BLaER1 (cell line): ENCODE measurements around the gene SLC1A1.
A peak's percentile ranks its signal among the peaks of the same experiment; 100 is the strongest.

ENCODE experiments used
- H3K27ac ChIP-seq: shearing (Covaris generic); formaldehyde crosslinking; 2 replicates; pipeline ENCODE4 v1.8.1; 2022
- H3K27me3 ChIP-seq: shearing (Covaris generic); formaldehyde crosslinking; 2 replicates; pipeline ENCODE4 v1.8.1; 2022
- H3K36me3 ChIP-seq: shearing (Covaris generic); formaldehyde crosslinking; 2 replicates; pipeline ENCODE4 v1.8.1; 2022
- H3K4me1 ChIP-seq: shearing (Covaris generic); formaldehyde crosslinking; 2 replicates; pipeline ENCODE4 v1.8.1; 2022
- H3K4me2 ChIP-seq: shearing (Covaris generic); formaldehyde crosslinking; 2 replicates; pipeline ENCODE4 v1.8.1; 2022
- H3K4me3 ChIP-seq: shearing (Covaris generic); formaldehyde crosslinking; 2 replicates; pipeline ENCODE4 v1.8.1; 2022
- H3K9ac ChIP-seq: shearing (Covaris generic); formaldehyde crosslinking; 2 replicates; pipeline ENCODE4 v1.8.1; 2022
- H3K9me3 ChIP-seq: shearing (Covaris generic); formaldehyde crosslinking; 2 replicates; pipeline ENCODE4 v1.8.1; 2022
- H4K20me1 ChIP-seq: shearing (Covaris generic); formaldehyde crosslinking; 2 replicates; pipeline ENCODE4 v1.8.1; 2022
- Cebpa-rat ChIP-seq: shearing (Covaris generic); IDR thresholded peaks from 2 replicates; pipeline ENCODE4 v1.8.1; 2022

SLC1A1 gene

DNA sequence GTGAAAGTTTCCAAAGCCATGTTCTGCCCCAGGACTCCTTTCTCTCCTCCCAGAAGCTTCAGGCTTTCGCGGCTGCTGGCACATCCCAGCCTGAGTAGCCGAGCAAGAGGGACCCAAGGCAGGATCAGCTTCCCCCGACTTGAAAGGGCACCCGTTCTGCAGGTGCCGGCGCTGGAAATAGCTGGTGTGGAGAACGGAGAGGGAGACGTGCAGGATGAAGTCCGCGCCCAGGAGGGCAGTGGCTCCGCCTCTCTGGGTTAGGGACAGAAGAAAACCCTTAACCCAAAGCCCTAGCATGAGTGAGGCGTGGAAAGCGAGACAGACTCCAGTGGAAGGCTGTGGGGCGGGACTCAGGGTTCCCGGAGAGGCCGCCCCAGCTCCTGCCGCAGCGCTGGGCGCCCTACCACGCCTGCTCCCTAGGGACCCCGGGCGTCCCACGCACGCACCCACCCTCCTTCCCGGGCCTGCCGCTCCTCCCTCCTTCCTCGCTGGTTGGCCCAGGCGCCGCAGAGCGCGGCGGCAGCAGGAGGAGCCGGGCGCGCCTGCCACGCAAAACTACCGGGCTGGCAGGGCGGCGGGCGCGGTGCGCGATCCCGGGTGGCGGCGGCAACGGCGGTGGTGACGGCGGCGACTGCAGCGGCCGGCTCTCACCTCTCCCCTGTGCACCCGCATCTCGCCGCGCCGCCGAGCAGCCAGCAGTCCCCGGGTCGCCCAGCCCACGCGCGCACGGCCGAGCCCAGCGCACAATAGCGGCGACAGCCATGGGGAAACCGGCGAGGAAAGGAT lies at the start of gene SLC1A1:
TSS of gene SLC1A1 (plus strand) at position 550 of the 786 bp plus-strand sequence. CDS start at position 762, 212 bp downstream.
- no peaks in the 10 kb centered on the region for H4K20me1 ChIP-seq
- peak within 1 kb of the TSS; percentile 90 for H3K4me2 ChIP-seq
- peaks cover 13% of the 10 kb centered on the region for H3K9me3 ChIP-seq
- H3K9ac ChIP-seq: no peak within 1 kb of the TSS
- peaks cover 27% of the 10 kb centered on the region for H3K27me3 ChIP-seq
- H3K4me3 ChIP-seq: peak within 1 kb of the TSS; percentile 69
- H3K4me1 ChIP-seq: peaks cover 9% of the 10 kb centered on the region; the same call in 1 of the 2 replicates
- H3K36me3 ChIP-seq: no peaks in the 10 kb centered on the region
- H3K27ac ChIP-seq: no peak within 1 kb of the TSS
- no peak for TF ChIP-seq Cebpa-rat

DNA sequence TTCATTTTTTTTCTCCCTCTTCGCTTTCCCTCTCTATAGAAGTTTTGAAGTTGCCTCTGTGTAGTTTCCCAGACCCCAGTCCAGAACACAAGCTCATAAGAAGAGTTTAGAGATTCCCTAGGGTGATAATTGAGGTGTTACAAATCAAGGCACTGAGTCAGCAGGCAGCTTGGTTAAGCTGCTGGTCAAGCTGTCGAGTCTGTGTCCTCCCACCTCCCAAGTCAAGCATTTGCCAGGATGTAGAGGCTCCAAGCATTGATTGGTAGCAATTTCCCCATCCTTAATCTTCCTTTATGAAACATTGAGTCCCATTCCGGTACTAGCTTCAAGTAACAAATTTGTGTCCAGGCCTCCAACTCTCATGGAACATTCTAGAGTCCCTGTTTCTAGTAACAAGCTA lies 47.5 kb upstream of the SLC1A1 start:
- Histone ChIP-seq H3K4me1 (no peaks in the 10 kb centered on the region), H4K20me1 (no peaks in the 10 kb centered on the region), H3K27me3 (no peaks in the 10 kb centered on the region), H3K4me2 (no peak overlapping the region), H3K9me3 (0 out of 2 replicates have a peak, but pooled peaks cover 4% of the 10 kb centered on the region), H3K9ac (no peak overlapping the region), H3K27ac (no peak overlapping the region), H3K36me3 (no peaks in the 10 kb centered on the region), H3K4me3 (no peak overlapping the region)
- TF ChIP-seq Cebpa-rat: no peak

DNA sequence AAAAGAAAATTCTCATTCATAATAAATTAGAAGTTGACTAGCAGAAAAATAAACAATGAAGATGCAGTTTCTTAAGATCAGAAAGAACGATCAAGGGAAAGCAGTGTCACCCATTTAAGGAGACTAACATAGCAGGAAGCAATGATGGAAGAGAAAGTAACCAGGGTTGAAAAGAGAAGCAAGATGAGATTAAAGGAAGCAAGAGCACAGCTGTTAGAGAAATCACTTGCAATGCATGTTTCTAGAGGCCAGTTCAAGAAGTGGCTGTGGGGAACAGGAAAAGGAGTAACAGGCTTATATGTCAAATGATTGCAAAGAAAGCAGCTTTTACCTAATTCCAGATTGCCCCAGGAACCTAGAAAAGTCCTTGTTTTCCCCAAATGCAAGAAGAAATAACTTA lies 46.8 kb upstream of the SLC1A1 start:
- Histone ChIP-seq H3K4me1 (no peaks in the 10 kb centered on the region), H3K27ac (no peak overlapping the region), H3K9ac (no peak overlapping the region), H3K9me3 (0 out of 2 replicates have a peak, but pooled peaks cover 4% of the 10 kb centered on the region), H3K36me3 (no peaks in the 10 kb centered on the region), H3K4me2 (no peak overlapping the region), H3K4me3 (no peak overlapping the region), H3K27me3 (no peaks in the 10 kb centered on the region), H4K20me1 (no peaks in the 10 kb centered on the region)
- TF ChIP-seq Cebpa-rat: no peak

DNA sequence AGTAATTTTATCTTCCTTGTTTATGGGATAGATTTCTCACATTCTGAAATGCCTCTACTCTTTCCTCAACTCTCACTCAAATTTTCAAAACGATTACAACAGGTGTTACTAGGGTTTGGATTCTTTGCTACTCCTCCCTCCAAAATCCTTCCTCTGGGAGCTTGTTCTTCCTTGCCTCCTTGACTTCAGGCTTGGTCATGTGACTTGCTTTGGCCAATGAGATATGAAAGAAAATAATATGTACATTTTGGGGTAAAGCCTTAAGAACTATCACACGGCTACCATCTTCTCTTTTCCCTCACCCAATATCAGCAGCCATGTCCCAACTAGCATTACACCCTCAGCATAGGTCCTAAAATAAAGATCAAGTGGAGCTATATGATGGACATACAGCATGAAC lies 28.8 kb upstream of the SLC1A1 start:
- H3K9ac ChIP-seq: no peak overlapping the region
- no peaks in the 10 kb centered on the region for H3K27me3 ChIP-seq
- H4K20me1 ChIP-seq: no peaks in the 10 kb centered on the region
- no peak for TF ChIP-seq Cebpa-rat
- H3K4me1 ChIP-seq: peaks cover 15% of the 10 kb centered on the region
- no peak overlapping the region for H3K4me2 ChIP-seq
- no peak overlapping the region for H3K4me3 ChIP-seq
- H3K9me3 ChIP-seq: no peaks in the 10 kb centered on the region
- H3K27ac ChIP-seq: no peak overlapping the region
- H3K36me3 ChIP-seq: no peaks in the 10 kb centered on the region

DNA sequence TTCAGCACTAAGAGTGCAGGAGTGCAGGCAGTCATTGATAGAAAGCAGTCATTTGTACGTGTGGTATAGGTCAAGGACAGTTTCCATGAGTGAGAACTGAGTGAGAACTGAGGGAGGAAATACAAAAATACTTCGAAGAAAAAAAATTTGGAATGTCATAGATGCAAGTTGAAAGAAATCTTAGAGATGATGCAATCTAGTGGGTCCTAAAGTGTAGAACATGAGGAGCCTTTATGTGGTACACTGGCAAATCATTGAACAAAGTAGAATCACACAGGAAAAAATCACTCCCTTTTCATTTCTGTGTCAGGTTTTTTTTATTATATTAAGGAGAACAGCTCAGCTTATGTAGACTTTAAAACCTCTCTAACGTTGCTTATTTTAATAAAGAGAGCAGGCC lies 26.4 kb upstream of the SLC1A1 start:
- no peak overlapping the region for H3K9ac ChIP-seq
- peaks cover 15% of the 10 kb centered on the region for H3K4me1 ChIP-seq
- H3K27ac ChIP-seq: no peak overlapping the region
- no peak overlapping the region for H3K4me2 ChIP-seq
- no peaks in the 10 kb centered on the region for H3K36me3 ChIP-seq
- H3K27me3 ChIP-seq: no peaks in the 10 kb centered on the region
- H4K20me1 ChIP-seq: no peaks in the 10 kb centered on the region
- peaks cover 8% of the 10 kb centered on the region; the same call in 1 of the 2 replicates for H3K9me3 ChIP-seq
- no peak overlapping the region for H3K4me3 ChIP-seq
- TF ChIP-seq Cebpa-rat: no peak

DNA sequence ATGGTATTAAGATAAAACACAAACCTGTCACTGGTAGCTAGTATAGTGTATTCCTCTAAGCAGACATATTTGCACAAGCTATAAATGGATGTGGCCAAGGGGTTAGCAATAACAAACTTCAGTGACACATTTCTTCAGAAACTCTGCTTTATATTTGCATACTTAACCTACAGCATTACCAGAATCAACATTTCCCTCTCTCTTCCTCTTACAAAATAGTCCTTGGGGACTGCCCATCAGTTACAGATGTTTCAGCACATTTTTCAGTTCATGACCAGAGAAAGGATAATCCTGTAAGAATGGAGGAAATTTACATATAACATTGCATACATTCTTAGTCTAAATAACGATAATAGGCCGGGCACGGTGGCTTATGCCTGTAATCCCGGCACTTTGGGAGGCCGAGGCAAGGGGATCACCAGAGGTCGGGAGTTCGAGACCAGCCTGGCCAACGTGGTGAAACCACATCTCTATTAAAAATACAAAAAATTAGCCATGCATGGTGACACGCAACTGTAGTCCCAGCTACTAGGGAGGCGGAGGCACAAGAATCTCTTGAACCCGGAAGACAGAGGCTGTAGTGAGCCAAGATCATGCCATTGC lies 25.3 kb upstream of the SLC1A1 start:
- Histone ChIP-seq H3K9ac (no peak overlapping the region), H3K4me2 (peak overlapping the region; percentile 50), H3K27me3 (no peaks in the 10 kb centered on the region), H3K4me1 (peaks cover 15% of the 10 kb centered on the region), H3K9me3 (peaks cover 8% of the 10 kb centered on the region; the same call in 1 of the 2 replicates), H3K36me3 (no peaks in the 10 kb centered on the region), H4K20me1 (no peaks in the 10 kb centered on the region), H3K27ac (no peak overlapping the region), H3K4me3 (no peak overlapping the region)
- TF ChIP-seq Cebpa-rat: no peak

DNA sequence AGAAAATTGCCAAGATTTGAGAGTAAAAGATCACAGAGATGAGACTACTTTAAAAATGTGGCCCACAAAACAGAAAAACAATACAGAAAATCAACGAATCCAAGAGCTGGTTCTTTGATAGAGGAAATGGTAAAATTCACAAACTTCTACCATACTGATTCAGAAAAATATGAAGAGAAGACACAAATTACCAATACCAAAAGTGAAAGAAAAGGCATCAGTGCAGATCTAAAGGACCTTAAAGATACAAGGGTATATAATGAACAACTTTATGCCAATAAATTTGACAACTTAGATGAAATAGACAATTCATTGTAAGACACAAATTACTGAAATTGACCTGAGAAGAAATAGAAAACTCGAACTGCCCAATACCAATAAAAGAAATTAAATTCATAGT lies 24.4 kb upstream of the SLC1A1 start:
- Histone ChIP-seq H3K4me3 (no peak overlapping the region), H3K9me3 (peaks cover 8% of the 10 kb centered on the region; the same call in 1 of the 2 replicates), H3K4me1 (peaks cover 15% of the 10 kb centered on the region), H3K36me3 (no peaks in the 10 kb centered on the region), H3K27ac (no peak overlapping the region), H3K9ac (no peak overlapping the region), H3K27me3 (no peaks in the 10 kb centered on the region), H3K4me2 (no peak overlapping the region), H4K20me1 (no peaks in the 10 kb centered on the region)
- no peak for TF ChIP-seq Cebpa-rat

DNA sequence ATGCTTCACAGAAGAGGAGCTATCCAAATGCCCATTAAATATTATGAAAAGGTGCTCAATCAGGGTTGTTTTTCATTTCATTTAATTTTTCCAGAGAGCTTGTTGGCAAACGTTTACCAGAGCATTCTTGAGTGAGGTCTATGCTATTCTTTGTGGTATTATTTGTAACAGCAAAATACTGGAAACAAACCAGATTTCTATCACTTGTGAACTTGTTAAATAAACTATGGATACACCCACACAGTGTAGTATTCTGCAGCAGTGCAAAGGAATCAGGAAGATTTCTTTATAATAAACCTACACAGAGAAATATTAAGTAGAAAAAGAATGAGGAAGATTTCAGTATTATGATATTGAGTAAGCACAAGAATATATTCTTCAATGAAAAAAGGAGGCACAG lies 15.0 kb upstream of the SLC1A1 start:
- Histone ChIP-seq H3K36me3 (no peaks in the 10 kb centered on the region), H3K4me1 (no peaks in the 10 kb centered on the region), H3K27ac (no peak overlapping the region), H3K4me2 (no peak overlapping the region), H3K27me3 (no peaks in the 10 kb centered on the region), H4K20me1 (no peaks in the 10 kb centered on the region), H3K9ac (no peak overlapping the region), H3K9me3 (peaks cover 5% of the 10 kb centered on the region; the same call in 1 of the 2 replicates), H3K4me3 (no peak overlapping the region)
- TF ChIP-seq Cebpa-rat: no peak

DNA sequence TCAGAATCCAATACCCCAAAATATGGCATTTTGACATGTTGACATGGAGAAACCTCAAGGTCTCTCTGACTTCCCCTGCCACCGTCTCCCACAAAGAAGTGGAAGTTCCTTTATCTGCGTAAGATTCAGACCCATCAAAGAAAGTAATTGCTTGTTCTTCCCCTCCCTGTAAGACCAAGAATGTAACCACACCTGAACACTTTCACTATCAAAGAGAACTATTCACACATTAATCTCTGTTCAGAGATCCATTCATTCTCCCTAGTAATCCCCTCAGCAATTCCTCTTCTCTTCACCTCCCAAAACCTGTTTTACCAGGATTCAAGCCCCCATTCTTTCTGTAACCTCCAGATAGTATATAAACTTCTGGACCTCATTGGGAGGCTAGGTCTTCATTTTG lies 4.1 kb upstream of the SLC1A1 start:
- H3K36me3 ChIP-seq: no peaks in the 10 kb centered on the region
- H3K4me1 ChIP-seq: peaks cover 9% of the 10 kb centered on the region; the same call in 1 of the 2 replicates
- H3K27ac ChIP-seq: no peak overlapping the region
- H3K4me2 ChIP-seq: no peak overlapping the region
- no peak for TF ChIP-seq Cebpa-rat
- H4K20me1 ChIP-seq: no peaks in the 10 kb centered on the region
- no peak overlapping the region for H3K9ac ChIP-seq
- peaks cover 20% of the 10 kb centered on the region for H3K27me3 ChIP-seq
- peaks cover 13% of the 10 kb centered on the region for H3K9me3 ChIP-seq
- no peak overlapping the region for H3K4me3 ChIP-seq

DNA sequence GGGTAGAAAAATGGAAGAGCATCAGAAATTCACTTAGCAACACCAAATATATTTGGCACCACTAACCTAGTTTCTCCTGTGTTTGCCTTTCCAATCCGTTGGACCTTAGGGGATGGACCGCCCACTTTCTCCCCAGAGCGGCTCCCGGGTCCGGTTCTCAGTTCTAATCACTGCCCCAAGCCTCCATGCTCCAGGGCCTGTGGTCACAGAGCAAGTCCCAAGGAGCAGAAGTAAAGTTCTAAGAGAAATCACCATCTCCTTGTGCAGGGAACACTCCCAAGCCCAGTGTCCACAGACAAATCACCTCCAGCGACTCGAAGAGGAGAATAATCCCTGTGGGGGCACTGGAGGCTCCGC lies 728 bp upstream of the SLC1A1 start:
- Histone ChIP-seq H3K4me2 (peak overlapping the region; percentile 90), H3K27ac (no peak overlapping the region), H3K4me1 (peaks cover 9% of the 10 kb centered on the region; the same call in 1 of the 2 replicates), H3K4me3 (peak overlapping the region; percentile 69), H3K36me3 (no peaks in the 10 kb centered on the region), H3K27me3 (peaks cover 27% of the 10 kb centered on the region), H4K20me1 (no peaks in the 10 kb centered on the region), H3K9ac (no peak overlapping the region), H3K9me3 (peaks cover 13% of the 10 kb centered on the region)
- TF ChIP-seq Cebpa-rat: no peak
